Neuronal stem cell (in vitro differentiated cells): Measurements from ENCODE around the gene VAMP8.

Experiments
- DNase-seq: peaks from one replicate; pipeline ENCODE4 v3.0.0-alpha.2; 2013; ENCODE audit warnings: low spot score
- H2AFZ ChIP-seq: one replicate; pipeline ENCODE4 v1.6.1; 2013; ENCODE audit warnings: mild to moderate bottlenecking, low read length, inconsistent platforms
- H2AK5ac ChIP-seq: 2 replicates; pipeline ENCODE4 v1.6.1; 2013; ENCODE audit warnings: low read depth, mild to moderate bottlenecking, inconsistent platforms, low read length, moderate library complexity, mixed read lengths
- H2BK120ac ChIP-seq: 2 replicates; pipeline ENCODE4 v1.6.1; 2013; ENCODE audit warnings: low read depth, mild to moderate bottlenecking, inconsistent platforms, low read length, moderate library complexity, mixed read lengths
- H2BK12ac ChIP-seq: one replicate; pipeline ENCODE4 v1.6.1; 2013; ENCODE audit warnings: low read length, inconsistent platforms
- H2BK15ac ChIP-seq: 2 replicates; pipeline ENCODE4 v1.6.1; 2013; ENCODE audit warnings: mild to moderate bottlenecking, low read length, inconsistent platforms, mixed read lengths
- H2BK5ac ChIP-seq: one replicate; pipeline ENCODE4 v1.6.1; 2013; ENCODE audit warnings: inconsistent platforms, mild to moderate bottlenecking, low read length, moderate library complexity
- H3K14ac ChIP-seq: one replicate; pipeline ENCODE4 v1.6.1; 2013; ENCODE audit warnings: low read length, inconsistent platforms
- H3K18ac ChIP-seq: 2 replicates; pipeline ENCODE4 v1.6.1; 2013; ENCODE audit warnings: low read length, inconsistent platforms
- H3K23ac ChIP-seq: 2 replicates; pipeline ENCODE4 v1.6.1; 2013; ENCODE audit warnings: low read depth, mild to moderate bottlenecking, mixed read lengths, low read length, inconsistent platforms; ENCODE audit not compliant: poor library complexity
- H3K27ac ChIP-seq: replicated peaks from 3 replicates; pipeline ENCODE4 v1.5.1; 2013; ENCODE audit warnings: low read length, inconsistent platforms
- H3K27me3 ChIP-seq, 3 experiments: 2 replicates each; pipeline ENCODE4 v1.6.1; 2013; ENCODE audit warnings: low read length in 3 of 3, mild to moderate bottlenecking in 2 of 3, inconsistent platforms in 1 of 3, low read depth in 1 of 3, mixed read lengths in 1 of 3, moderate library complexity in 1 of 3; ENCODE audit not compliant: control insufficient read depth in 3 of 3, insufficient read depth in 3 of 3
- H3K36me3 ChIP-seq, 2 donors: replicated peaks in 1 of 2; 2 replicates each; pipeline ENCODE4 v1.6.1; 2013; ENCODE audit warnings: low read length in 2 of 2; ENCODE audit not compliant: control insufficient read depth in 2 of 2, insufficient read depth in 2 of 2
- H3K4ac ChIP-seq: 2 replicates; pipeline ENCODE4 v1.6.1; 2013; ENCODE audit warnings: inconsistent platforms, mild to moderate bottlenecking, low read length, moderate library complexity
- H3K4me1 ChIP-seq, 2 donors: 1 replicate in 1 of 2; 2 replicates in 1 of 2; pipeline ENCODE4 v1.6.1; 2013; ENCODE audit warnings: low read length in 2 of 2, low read depth in 1 of 2; ENCODE audit not compliant: control insufficient read depth in 2 of 2, insufficient read depth in 1 of 2
- H3K4me2 ChIP-seq: one replicate; pipeline ENCODE4 v1.6.1; 2013; ENCODE audit warnings: mild to moderate bottlenecking, low read length, inconsistent platforms; ENCODE audit not compliant: insufficient read depth, poor library complexity, severe bottlenecking
- H3K4me3 ChIP-seq, 2 donors: 2 replicates each; pipeline ENCODE4 v1.5.1; 2013; ENCODE audit warnings: low read length in 2 of 2, mild to moderate bottlenecking in 2 of 2, inconsistent platforms in 1 of 2, moderate library complexity in 1 of 2
- H3K79me1 ChIP-seq: one replicate; pipeline ENCODE4 v1.6.1; 2013; ENCODE audit warnings: low read depth, mild to moderate bottlenecking, inconsistent platforms, low read length, moderate library complexity
- H3K9ac ChIP-seq: one replicate; pipeline ENCODE4 v1.6.1; 2013; ENCODE audit warnings: mild to moderate bottlenecking, low read depth, low read length, inconsistent platforms; ENCODE audit not compliant: poor library complexity
- H3K9me3 ChIP-seq, 2 donors: replicated peaks in 1 of 2; 2 replicates each; pipeline versions ENCODE3 to v1.6.1; 2013; ENCODE audit warnings: low read length in 2 of 2, mild to moderate bottlenecking in 2 of 2, inconsistent platforms in 1 of 2, low read depth in 1 of 2, mixed read lengths in 1 of 2, moderate library complexity in 1 of 2; ENCODE audit not compliant: control insufficient read depth in 2 of 2, insufficient read depth in 1 of 2
- H4K8ac ChIP-seq: one replicate; pipeline ENCODE4 v1.6.1; 2013; ENCODE audit warnings: low read depth, mild to moderate bottlenecking, inconsistent platforms, low read length, moderate library complexity
- H4K91ac ChIP-seq: one replicate; pipeline ENCODE4 v1.6.1; 2013; ENCODE audit warnings: low read length, low read depth, mild to moderate bottlenecking, inconsistent platforms; ENCODE audit not compliant: poor library complexity
- WGBS, 2 donors: extraction: QIAGEN DNeasy Blood & Tissue Kit; methylation state at CpG; one replicate each; pipeline ENCODE4 v1.1.7; 2013; ENCODE audit warnings: missing lambda C conversion rate in 2 of 2, mixed read lengths in 1 of 2; ENCODE audit not compliant: insufficient read length in 2 of 2, insufficient replicate concordance in 1 of 2; ENCODE audit errors: extremely low coverage in 2 of 2; 5-methylcytosine and 5-hydroxymethylcytosine counted together

The VAMP8 gene

GRCh38 chr2:85619617-85620016 is 42.2 kb downstream of the VAMP8 start:
- Histone ChIP-seq H3K9me3 (no peaks in the 10 kb centered on the region), H3K36me3 (peaks cover 21 to 70% of the 10 kb centered on the region in 2 donors), H3K14ac (no peak overlapping the region), H3K9ac (no peak overlapping the region), H2BK120ac (no peak overlapping the region), H2AK5ac (no peak overlapping the region), H4K91ac (no peak overlapping the region), H3K4me1 (peaks cover 4 to 5% of the 10 kb centered on the region in 2 donors), H3K4ac (no peak overlapping the region), H4K8ac (no peak overlapping the region), H3K18ac (no peak overlapping the region), H3K27me3 (no peaks in the 10 kb centered on the region), H3K23ac (no peak overlapping the region), H3K79me1 (peaks cover 7% of the 10 kb centered on the region), H2BK12ac (no peak overlapping the region), H2BK15ac (no peak overlapping the region), H3K4me3 (no peak overlapping the region), H3K27ac (no peak overlapping the region), H2AFZ (no peak overlapping the region), H3K4me2 (no peak overlapping the region), H2BK5ac (no peak overlapping the region)
- DNase-seq, result no peak
- no CpG with 5 or more reads among the region's 6 CpGs for WGBS, 2 donors

GRCh38 chr2:85621338-85621737 is 44.0 kb downstream of the VAMP8 start:
- Histone ChIP-seq H3K27me3 (no peaks in the 10 kb centered on the region), H2BK120ac (no peak overlapping the region), H2BK5ac (no peak overlapping the region), H3K4me2 (no peak overlapping the region), H2AK5ac (no peak overlapping the region), H3K14ac (no peak overlapping the region), H4K8ac (no peak overlapping the region), H2AFZ (no peak overlapping the region), H3K4ac (no peak overlapping the region), H3K79me1 (peaks cover 3% of the 10 kb centered on the region), H3K4me3 (no peak overlapping the region), H3K18ac (no peak overlapping the region), H2BK12ac (no peak overlapping the region), H4K91ac (no peak overlapping the region), H3K23ac (no peak overlapping the region), H3K9ac (no peak overlapping the region), H3K4me1 (peaks cover 4 to 5% of the 10 kb centered on the region in 2 donors), H2BK15ac (no peak overlapping the region), H3K27ac (no peak overlapping the region), H3K36me3 (peaks cover 34 to 86% of the 10 kb centered on the region in 2 donors), H3K9me3 (no peaks in the 10 kb centered on the region)
- no peak for DNase-seq
- WGBS, 2 donors, result no CpG with 5 or more reads among the region's 1 CpG

GRCh38 chr2:85623991-85624390 is 46.6 kb downstream of the VAMP8 start:
- H3K18ac ChIP-seq, result no peak overlapping the region
- H3K9ac ChIP-seq, result no peak overlapping the region
- H3K79me1 ChIP-seq, result no peaks in the 10 kb centered on the region
- no peak overlapping the region for H3K4me2 ChIP-seq
- no peak overlapping the region for H3K14ac ChIP-seq
- no CpG with 5 or more reads among the region's 5 CpGs for WGBS, 2 donors
- no peak overlapping the region for H2AK5ac ChIP-seq
- no peak overlapping the region for H3K4ac ChIP-seq
- peaks cover 39 to 98% of the 10 kb centered on the region in 2 donors for H3K36me3 ChIP-seq
- H3K9me3 ChIP-seq, result no peaks in the 10 kb centered on the region
- DNase-seq, result no peak
- no peak overlapping the region for H4K91ac ChIP-seq
- H2BK120ac ChIP-seq, result no peak overlapping the region
- H3K4me1 ChIP-seq, result no peaks in the 10 kb centered on the region
- no peak overlapping the region for H3K4me3 ChIP-seq
- H3K27ac ChIP-seq, result no peak overlapping the region
- no peak overlapping the region for H2BK15ac ChIP-seq
- H3K23ac ChIP-seq, result no peak overlapping the region
- no peak overlapping the region for H4K8ac ChIP-seq
- no peak overlapping the region for H2AFZ ChIP-seq
- no peaks in the 10 kb centered on the region for H3K27me3 ChIP-seq
- no peak overlapping the region for H2BK5ac ChIP-seq
- H2BK12ac ChIP-seq, result no peak overlapping the region

- Histone ChIP-seq H3K4me1 (no peaks in the 10 kb centered on the region), H2BK5ac (no peak overlapping the region), H3K36me3 (peaks cover 35 to 93% of the 10 kb centered on the region in 2 donors), H3K9ac (no peak overlapping the region), H2BK120ac (no peak overlapping the region), H4K91ac (no peak overlapping the region), H3K4me2 (no peak overlapping the region), H3K18ac (no peak overlapping the region), H3K14ac (no peak overlapping the region), H2AFZ (no peak overlapping the region), H2AK5ac (no peak overlapping the region), H3K23ac (no peak overlapping the region), H4K8ac (no peak overlapping the region), H3K4ac (no peak overlapping the region), H3K79me1 (no peaks in the 10 kb centered on the region), H3K27ac (no peak overlapping the region), H2BK15ac (no peak overlapping the region), H3K9me3 (no peaks in the 10 kb centered on the region), H3K27me3 (no peaks in the 10 kb centered on the region), H2BK12ac (no peak overlapping the region), H3K4me3 (no peak overlapping the region)
- DNase-seq, result no peak
- WGBS, 2 donors, result no CpG with 5 or more reads among the region's 2 CpGs
These were observed 51.3 kb downstream of the VAMP8 start for GRCh38 chr2:85628658-85629057.
